Stimulated activated CD4-positive, alpha-beta T cell treated with anti-CD3 and anti-CD28 coated beads, Interleukin-1b, Interleukin-23, amount 100 ng/mL, for 1 hour (primary cell): ENCODE measurements around the gene PSAT1.
A peak's percentile ranks its signal among the peaks of the same experiment; 100 is the strongest.

Experiments used
- DNase-seq, 2 donors: peaks; one replicate each; pipeline ENCODE4 v3.0.0-alpha.2; 2020; ENCODE audit warnings: low read depth in 2 of 2

The PSAT1 gene

DNA sequence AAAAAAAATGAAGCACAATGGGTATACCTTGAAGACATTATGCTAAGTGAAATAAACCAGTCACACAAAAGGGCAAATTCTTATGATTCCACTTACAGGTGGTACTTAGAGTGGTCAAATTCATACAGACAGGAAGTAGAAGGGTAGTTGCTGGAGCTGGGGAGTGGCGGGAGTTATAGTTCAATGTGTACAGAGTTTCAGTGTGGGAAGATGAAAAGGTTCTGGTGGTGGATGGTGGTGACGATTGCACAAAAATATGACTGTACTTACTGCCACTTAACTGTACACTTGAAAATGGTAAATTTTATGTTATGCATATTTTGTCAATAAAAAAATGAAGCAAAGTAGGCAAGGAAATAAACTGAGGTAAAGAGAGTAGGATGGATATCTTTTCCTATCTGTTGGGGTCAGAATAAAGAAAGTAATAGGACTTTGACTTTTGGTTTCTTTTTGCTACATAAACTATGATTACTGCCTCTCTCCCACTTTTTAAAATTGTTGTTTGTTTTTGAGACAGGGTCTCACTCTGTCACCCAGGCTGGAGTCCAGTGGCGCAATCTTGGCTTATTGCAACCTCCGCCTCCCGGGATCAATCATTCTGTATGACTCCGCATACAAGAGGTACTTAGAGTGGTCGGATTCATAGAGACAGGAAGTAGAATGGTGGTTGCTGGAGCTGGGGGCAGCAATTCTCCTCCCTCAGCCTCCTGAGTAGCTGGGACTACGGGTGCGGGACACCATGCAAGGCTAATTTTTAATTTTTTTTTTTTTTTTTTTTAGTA is 4.0 kb upstream of the PSAT1 start:
- DNase-seq = no peak

- DNase-seq = no peak
Observed at GRCh38 chr9:78294290-78295176, 2.4 kb upstream of the PSAT1 start.

DNA sequence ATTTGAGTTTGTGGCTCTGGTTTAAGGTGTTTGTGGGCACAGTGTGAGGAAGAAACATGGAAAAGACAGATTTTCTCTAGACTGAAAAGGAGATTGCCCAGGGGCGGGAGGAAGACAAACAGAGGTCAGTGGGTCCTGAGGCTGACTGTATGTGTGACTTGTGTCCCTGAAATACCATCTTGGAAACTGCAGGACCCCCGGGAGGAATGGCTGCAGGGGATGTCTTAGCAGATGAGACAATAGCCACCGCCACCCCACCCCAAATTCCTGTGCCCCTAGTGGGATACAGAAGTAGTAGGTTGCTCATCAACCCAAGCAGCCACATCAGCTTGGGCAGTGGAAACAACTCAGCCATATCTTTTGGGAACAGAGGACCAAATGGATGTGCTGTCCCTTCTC is 1.7 kb upstream of the PSAT1 start:
- no peak for DNase-seq

- no peak for DNase-seq
Observed at GRCh38 chr9:78295731-78296130, 1.2 kb upstream of the PSAT1 start.

DNA sequence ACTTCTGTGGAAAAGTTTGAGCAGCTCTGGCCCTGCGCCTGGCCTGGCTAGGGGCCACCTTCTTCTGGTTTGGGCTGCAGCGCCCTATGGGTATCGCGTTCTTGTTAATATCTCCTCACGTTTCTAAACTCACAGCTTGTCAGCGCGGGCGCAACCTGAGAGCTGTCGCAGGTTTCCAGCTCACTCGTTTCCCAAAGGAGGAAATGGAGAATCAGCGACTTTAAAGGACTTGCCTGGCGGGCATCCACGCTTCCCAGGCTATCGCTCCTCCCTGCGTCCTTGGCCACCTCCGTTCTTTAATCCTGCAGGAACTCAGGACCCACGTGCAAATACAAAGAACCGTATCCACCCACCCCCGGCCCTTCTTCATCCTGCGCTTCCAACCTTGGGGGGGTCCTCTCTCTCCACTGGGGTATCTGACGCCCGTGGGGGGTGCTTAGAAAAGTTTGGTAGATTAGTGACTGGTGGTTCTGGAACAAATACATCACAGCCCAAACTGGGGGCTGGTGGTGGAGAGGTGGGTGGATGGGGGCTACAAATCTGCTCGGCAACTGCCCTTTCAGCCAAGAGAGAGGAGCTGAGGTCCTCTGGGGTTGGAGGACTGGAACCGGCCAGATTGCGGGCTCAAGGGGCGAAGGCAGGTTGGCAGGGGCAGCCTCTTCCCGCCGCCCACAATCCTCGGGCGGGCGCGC is 578 bp upstream of the PSAT1 start:
- peak in 1 of 2 donors; percentile 3 for DNase-seq

DNA sequence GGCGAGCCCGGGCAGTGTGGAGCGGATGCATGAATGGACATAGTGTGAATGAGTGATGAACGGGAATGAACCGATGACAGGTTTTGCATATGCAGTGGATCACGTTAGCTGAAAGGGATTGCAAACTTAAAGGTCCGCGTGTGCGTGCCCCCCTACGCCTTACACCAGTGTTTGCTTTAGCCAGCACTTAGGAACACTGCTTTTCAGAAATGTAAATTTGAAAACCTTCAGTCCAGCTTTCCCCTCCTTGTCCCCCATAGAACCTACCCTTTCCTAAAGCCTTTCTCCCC is 692 bp downstream of the PSAT1 start:
- no peak for DNase-seq

DNA sequence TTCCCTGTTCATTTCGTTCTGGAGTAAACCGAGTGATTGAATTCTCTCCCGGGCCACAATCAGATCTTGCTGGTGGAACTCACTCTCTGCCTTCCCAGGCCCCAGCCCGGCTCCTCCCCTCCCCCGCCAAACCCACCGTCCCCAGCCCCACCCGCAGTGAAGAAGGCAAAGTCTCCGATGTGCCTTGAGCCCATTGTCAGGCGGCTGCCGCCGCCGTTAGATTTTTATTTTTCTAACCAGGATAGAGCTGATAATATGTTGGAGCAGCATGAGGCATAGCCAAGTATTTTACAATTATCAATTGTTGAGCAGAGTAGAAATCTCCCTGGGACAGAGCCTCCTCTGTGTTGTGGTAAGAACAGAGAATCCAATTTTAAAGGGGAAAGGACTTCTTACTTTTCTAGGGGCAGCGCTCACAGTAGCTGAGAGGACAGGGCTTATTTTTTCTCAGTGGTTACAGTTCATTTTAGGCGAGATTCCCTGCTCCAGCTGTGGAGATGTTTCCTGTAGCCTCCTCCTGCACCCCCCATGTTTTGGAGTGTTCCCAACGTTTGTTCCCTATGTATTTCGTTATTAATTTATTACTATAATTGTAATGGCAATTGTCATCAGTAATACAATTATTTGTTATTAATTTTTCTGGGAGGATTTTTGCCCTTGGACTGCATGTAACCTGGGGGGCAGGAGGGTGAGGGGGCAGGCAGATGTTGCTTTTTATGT is 1.3 kb downstream of the PSAT1 start:
- peak in 1 of 2 donors; percentile 17 for DNase-seq

DNA sequence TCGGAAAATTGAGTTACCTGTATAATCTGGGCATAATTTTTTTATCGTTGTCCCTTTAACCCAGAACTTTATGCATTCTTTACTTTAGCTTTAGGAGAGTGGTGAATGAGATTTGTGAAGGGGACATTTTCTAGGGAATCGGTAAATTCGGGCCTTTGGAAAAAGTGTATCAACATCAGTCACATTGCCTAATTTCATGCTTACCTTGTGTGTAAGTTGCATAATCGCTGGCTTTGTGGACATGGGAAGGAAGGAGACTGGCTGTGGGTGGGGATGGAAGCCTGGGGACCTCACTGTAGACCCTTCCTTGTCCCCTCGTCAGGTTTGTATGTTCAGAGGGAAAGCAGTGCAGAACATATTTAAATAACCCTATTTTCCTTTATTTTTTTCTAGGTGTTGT is 3.3 kb downstream of the PSAT1 start:
- no peak for DNase-seq

DNA sequence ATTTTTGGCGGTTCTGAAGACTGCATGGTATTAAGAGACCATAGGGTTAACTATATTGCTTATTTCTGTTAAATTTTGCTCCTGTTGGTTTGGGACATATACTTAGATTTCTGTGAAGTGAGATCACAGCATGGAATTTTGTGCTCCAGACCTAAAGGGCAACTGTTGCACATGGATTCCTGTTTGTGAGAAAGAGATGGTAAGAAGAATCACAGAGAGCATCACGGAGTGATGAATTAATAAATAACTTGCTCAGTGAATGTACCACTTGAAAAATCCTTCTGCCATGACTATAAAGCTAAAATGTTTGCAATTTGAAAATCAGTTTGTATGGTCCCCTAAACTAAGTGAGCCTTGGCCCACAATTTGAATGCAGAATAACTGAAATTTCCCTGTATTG is 4.5 kb downstream of the PSAT1 start:
- DNase-seq = no peak

- DNase-seq = no peak
Observed at GRCh38 chr9:78303377-78304062, 6.6 kb downstream of the PSAT1 start.

- DNase-seq = no peak
Observed at GRCh38 chr9:78304357-78304756, 7.4 kb downstream of the PSAT1 start.

DNA sequence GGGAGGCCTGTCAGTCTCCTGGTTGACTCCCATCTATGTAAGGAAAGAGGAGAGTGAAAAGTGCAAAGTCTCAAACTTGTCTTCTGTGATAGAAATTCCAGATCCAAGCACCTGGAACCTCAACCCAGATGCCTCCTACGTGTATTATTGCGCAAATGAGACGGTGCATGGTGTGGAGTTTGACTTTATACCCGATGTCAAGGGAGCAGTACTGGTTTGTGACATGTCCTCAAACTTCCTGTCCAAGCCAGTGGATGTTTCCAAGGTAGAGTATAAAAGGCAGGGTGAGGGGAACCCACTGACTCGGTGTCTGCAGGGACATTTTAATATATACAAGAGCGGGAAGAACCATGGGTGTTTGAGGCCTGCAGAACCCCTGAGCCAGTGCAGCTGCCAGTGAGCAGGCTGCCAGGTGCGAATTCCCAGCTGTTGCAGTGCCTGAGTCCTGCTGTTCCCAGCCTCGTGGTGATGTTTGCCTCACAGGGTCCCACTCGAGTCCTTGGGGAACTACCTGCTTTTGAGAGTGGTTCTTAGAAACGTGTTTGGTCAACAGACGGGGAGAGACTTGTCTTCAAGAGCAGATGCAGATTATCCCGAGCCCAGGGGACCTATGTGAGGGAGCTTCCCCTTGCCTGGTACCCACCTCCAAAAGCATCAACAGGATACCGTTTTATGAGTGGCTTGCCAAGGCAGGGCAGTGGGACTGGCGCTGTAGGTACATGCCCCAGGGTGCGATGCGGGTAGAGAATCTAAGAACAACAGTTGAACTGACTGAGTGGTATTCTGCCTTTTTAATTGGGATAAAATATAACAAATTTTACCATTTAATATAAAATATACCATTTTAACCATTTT is 9.5 kb downstream of the PSAT1 start:
- no peak for DNase-seq

- no peak for DNase-seq
Observed at GRCh38 chr9:78307360-78307759, 10.4 kb downstream of the PSAT1 start.

DNA sequence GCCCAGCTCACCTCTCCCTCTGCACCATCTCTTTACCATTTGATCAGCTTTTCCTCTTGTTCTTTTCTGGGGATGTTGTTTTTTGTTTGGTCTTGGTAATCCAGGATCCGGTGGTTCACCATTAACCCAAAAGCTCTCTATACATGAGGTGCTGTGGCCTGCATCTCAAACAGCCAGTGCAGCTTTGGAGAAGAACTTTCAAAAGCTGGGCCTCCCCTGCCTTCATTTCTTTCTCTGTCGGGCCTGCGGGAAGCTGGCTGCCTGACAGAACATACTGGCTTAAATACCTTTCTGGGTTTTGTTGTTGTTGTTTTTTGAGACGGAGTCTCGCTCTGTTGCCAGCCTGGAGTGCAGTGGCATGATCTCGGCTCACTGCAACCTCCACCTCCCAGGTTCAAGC is 12.1 kb downstream of the PSAT1 start:
- DNase-seq = no peak

DNA sequence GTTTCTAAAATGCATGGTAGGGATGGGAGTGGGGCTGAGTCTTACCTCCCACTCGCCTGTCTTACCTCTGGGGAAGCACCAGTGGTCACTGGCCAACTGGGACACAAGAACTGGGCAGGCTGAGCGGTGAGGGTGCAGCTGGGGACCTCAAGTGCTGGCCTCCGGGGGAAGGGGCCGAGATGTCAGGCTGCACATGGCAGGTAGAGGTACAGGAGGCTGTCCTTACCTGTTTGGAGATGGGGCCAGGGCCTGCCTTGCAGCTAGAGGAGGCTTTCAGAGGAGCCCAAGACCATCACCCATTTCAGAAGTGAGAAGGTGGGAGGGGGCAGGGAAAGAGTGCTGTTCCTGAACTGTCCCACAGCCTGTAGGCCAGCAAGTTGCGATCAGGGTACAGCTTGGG is 14.2 kb downstream of the PSAT1 start:
- DNase-seq = no peak

DNA sequence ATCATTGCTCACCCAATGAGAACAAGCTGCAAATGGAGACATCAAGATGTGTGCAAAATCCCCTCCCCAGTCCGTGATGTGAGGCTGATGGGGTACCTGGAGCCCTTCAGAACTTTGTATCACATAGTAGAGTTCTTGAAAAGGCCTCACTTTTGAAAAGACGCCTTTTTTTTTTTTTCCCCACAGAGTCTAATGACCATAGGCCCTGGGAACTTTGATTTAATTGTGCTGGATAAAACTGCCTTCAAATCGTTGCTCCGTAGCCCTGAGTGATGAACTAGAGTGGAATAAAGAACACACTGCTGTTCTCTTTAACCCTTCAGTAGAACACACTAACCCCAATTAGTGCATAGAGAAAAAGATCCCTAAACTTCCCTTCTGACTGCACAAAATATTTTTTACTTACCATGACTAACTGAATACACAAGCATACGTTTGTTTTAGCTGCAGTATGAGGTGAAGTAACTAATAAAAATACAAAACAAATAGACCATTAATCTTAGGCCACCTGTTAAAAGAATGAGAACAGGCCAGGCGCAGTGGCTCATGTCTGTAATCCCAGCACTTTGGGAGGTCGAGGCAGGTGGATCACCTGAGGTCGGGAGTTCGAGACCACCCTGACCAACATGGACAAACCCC is 15.1 kb downstream of the PSAT1 start:
- DNase-seq = no peak

- DNase-seq = no peak
Observed at GRCh38 chr9:78314550-78314949, 17.6 kb downstream of the PSAT1 start.

GRCh38 chr9:78314953-78315870 is 18.3 kb downstream of the PSAT1 start:
- no peak for DNase-seq
